ENCODE results near the gene NUP62.

GRCh38 chr19:49881672-49882394, 47.5 kb downstream of the NUP62 start:
- TF ChIP-seq REST (IDR thresholded peaks at IDR 0.05) (no peak), EGR1 (IDR thresholded peaks at IDR 0.05; ENCODE audit: low read depth in 2 of 2) (no peak), YY1 (IDR thresholded peaks at IDR 0.05) (no peak), CTCF (IDR thresholded peaks at IDR 0.05; ENCODE audit: low read depth, low read length, missing input control) (no peak), RAD21 (IDR thresholded peaks at IDR 0.05) (no peak), MAX (IDR thresholded peaks at IDR 0.05) (no peak)
